ENCODE data around the gene ZNF316. TPM values are rescaled to one million over a fixed set of nuclear protein-coding genes. Genes with fewer than 3 reads are reported as not detected.
"Not testable (repeated sequence)": the region's sequence is repeated elsewhere in the genome, so short reads cannot be mapped to it uniquely, and the experiment has no call there.

The ZNF316 gene
- total RNA-seq, 1 donor = 22.1 TPM

DNA sequence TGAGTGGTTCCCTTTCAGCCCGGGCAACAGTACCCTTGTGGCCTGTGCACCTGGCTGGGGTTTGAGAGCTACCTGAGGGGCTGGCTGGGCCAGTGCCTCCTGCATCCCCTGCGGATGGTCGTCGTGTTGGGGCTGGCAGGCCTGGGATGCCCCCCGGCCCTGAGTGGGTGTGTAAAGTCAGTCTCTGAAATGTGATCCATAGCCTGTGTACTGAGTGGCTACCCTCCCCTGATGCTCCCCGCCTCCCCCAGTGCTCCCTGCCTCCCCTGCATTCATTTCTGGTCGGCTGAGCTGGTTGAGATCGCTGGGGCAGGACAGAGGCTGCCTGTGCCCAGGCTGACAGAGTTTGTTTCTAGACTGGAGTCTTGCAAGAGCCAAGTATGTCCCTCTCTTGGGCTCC, 9.3 kb downstream of the ZNF316 start:
- no peak for DNase-seq (ENCODE audit: low read depth in 2 of 3, low spot score in 2 of 3)

DNA sequence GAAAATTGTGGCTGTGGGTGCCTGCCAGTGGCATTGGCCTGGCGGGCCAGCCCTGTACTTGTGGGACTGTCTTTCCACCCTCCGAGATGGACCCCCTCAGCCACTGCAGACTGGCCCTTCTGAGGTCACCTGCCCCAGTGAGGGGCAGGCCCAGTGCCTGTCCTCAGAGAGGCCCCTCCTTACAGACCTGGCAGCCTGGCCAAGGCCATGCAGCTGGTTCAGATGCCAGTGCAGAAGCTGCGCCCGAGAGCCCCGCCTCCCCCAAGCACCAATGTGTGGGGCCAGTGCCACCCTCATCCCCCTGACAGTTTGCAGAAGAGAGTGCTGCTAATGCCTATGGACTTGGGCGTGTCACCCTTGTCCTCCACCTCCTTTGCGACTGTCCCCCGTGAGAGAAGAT, 10.0 kb downstream of the ZNF316 start:
- DNase-seq (ENCODE audit: low read depth in 2 of 3, low spot score in 2 of 3) = no peak

DNA sequence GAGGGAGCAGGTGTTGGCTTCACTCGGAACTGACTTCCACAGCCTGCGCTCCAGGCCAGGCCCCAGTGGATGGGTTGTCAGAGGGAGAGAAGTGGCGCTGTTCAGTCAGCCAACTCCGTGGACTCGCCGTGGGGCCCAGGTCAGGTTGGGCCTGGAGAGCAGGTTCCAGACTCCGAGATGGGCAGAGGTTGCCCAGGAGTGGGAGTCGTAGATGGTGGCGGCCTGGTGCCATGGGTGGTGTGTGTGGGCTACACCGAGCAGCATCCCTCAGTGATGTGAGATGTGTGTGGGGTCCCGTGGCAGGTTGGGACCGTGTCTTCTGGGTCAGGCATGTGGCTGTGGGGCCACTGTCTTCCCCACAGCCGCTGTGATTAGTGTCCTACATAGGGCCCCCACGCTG, 10.4 kb downstream of the ZNF316 start:
- no peak for DNase-seq (ENCODE audit: low read depth in 2 of 3, low spot score in 2 of 3)

DNA sequence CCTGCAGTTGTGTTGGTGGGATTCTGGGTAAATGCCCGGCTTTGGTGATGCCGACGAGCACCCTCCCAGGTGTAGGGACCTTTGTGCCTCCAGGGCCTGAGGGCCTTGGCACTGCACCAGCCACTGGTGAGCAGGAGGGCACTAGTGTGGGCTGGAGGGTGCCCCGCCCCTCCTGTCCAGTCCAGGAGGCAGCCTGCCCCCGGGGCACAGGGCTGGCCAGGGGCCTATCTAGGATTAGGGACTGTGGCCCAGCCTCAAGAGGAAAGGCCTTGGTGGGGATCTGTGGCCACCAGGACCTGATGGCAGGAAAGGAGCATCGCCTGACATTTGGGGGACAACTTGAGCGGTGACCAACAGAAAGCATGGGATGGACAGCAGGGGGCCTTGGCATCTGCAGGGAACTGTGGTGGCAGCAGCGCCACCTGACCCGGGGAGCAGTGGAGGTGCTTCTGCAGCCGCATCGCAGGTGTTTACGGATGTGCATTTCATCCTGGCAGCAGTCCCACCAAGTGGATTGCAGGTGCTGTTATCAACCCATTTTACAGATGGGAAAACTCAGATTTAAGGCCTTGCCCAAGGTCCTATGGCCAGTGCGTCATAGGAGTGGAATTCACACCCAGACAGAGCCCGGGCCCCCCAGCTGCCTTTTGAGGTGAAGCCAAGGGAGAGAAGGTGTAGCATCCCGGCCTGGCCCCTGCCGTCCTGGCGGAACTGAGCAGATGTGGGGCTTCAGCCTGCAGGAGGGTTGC, 11.1 kb downstream of the ZNF316 start:
- DNase-seq (ENCODE audit: low read depth in 2 of 3, low spot score in 2 of 3) = no peak

DNA sequence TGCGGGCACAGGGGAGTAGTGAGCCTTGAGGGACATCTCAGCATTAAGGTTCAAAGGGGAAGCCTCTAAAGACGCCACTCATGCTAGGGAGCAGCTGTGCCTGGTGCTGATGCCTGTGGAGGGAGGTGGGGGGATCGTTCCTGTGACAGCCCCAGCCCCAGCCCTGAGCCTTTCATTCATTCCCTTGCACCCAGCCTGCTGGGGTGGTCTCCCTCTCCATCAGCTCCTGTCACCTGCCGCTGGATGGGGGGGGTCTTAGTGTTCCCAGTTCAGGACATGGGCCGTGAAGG, 11.6 kb downstream of the ZNF316 start:
- DNase-seq (ENCODE audit: low read depth in 2 of 3, low spot score in 2 of 3) = no peak

DNA sequence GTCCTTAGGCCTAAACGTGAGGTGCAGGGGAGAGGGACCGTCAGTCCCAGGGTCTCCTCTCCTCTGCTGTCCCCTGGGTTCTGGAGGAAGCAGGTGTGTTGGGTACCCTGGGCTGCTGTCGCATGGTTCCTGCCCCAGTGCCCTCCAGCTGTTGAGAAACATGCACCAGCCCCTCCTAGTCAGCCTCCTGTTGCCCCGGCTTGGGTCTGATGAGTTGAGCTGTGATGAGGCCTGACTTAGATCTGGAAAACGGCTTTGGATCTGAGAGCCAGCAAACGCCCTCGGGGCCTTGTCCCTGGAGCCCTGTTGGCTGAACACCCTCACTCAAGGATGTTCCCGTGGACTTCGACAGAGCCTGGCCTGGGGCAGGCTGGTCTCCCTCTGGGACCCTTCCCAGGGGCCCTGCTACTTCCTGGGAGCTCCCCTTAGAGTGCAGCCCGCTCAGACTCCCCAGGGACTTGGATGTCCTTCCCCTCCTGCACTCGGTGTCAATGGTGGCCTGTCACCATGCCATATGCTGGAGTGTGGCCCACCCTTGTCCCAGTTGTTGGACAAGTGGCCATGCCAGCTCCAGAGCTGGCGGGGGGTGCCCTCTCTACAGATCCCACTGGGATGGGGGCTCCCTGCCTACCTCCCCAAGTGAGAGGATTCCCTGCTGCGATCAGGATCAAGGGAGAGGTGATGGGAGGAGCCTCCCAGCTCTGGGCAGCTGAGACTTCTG, 12.3 kb downstream of the ZNF316 start:
- DNase-seq (ENCODE audit: low read depth in 2 of 3, low spot score in 2 of 3) = no peak

DNA sequence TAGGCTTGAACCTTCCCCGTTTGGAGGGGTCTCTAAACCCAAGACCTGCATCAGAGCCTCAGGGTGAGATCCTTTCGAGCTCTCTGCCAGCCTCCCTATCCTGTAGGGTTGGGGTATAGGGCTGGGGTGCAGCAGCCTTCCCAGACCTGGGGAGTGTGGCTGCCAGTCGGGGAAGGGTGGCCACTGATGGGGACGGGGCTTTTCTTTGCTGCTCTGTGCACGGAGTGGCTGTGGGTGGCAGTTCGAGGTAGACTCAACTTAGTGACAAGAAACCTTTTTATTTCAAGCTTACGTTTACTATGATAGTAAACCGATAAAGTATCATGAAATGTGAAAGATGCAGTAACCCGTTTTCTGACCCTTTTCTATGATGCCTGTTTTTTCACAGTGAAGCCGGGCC, 13.0 kb downstream of the ZNF316 start:
- no peak for DNase-seq (ENCODE audit: low read depth in 2 of 3, low spot score in 2 of 3)

DNA sequence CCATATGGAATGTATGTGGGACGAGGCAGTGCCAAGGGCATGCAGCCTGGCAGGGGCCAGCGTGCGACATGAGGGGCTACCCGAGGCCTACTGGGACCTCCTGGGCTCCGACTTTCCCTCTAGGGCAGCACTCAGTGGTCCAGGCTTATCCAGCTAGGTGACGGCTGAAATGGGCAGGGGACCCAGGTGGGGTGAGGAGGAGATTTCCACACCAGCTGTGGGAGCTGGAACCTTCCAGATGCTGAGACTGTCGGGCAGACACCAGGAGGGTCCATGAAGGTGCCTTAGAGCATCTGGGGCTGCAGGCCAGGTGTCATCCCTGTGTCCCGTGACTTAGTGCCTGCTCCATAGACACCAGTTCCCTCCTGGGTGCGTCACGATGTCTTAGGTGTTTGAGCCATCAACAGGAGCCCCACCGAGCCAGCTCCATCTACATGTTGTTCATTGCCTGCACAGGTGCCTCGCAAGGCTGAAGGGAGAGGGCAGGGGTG, 13.4 kb downstream of the ZNF316 start:
- no peak for DNase-seq (ENCODE audit: low read depth in 2 of 3, low spot score in 2 of 3)

DNA sequence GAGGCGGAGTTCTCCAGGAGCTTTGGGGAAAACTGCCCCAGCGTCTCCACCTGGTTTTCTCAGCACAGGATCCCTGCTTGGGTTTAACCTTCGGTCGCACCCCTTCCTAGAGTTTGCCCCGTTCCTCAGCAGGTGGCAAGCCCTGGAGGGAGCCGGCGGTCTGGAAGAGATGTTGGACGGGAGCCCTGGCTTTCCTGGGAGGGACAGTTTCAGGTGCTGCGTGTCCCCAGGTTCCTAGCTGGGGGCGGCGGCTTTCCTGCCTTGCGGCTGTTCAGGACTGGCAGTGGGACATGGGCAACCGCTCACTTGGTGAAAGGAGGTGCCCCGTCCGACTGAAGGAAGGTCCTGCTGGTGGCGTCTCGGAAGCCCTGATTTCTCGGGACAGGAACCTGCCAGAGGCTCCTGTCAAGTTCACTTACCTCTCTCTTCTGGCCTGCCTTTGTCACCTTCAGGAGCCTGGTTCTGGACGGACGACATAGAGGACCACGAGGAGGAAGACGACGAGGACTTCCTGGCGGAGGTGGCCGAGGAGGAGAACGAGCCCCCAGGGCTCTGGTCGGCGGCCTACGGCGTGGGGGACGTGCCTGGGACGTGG, 14.8 kb downstream of the ZNF316 start:
- DNase-seq (ENCODE audit: low read depth in 2 of 3, low spot score in 2 of 3) = no peak

DNA sequence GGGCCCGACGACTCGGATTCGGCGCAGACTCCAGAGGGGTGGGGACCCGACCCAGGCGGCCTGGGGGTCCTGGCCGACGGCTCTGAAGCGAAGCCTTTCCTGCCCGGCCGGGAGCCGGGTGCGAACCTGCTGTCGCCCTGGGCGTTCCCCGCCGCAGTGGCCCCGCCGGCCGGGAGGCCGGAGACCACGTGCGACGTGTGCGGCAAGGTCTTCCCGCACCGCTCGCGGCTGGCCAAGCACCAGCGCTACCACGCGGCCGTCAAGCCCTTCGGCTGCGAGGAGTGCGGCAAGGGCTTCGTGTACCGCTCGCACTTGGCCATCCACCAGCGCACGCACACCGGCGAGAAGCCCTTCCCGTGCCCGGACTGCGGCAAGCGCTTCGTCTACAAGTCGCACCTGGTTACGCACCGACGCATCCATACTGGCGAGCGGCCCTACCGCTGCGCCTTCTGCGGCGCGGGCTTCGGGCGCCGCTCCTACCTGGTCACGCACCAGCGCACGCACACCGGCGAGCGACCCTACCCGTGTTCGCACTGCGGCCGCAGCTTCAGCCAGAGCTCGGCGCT, 15.4 kb downstream of the ZNF316 start:
- DNase-seq (ENCODE audit: low read depth in 2 of 3, low spot score in 2 of 3) = no peak

DNA sequence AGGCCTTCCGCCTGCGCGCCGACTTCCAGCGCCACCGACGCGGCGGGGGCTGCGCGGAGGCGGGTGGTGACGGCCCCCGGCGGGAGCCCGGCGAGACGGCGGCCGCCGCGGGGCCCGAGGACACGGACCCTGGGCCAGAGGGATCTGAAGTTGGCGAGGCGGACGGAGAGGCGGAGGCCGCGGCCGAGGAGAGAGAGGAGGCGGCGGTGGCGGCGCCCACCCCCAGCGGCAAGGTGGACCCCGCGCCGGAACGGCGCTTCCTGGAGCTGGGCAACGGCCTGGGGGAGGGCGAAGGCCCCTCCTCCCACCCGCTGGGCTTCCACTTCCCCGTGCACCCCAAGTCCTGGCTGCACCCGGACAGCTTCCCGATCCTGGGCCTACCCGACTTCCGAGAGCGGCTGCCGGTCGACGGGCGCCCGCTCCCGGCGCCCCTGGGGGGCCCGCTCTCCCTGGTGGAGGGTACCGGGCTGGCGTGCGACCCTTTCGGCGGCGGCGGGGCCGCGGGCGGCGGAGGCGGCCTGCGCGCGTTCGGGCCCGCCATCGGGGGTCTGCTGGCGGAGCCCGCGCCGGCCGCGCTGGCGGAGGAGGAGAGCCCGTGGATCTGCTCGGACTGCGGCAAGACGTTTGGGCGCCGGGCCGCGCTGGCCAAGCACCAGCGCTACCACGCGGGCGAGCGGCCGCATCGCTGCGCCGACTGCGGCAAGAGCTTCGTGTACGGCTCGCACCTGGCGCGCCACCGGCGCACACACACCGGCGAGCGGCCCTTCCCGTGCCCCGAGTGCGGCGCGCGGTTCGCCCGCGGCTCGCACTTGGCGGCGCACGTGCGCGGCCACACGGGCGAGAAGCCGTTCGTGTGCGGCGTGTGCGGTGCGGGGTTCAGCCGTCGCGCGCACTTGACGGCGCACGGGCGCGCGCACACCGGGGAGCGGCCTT, 16.2 kb downstream of the ZNF316 start:
- DNase-seq (ENCODE audit: low read depth in 2 of 3, low spot score in 2 of 3) = no peak

DNA sequence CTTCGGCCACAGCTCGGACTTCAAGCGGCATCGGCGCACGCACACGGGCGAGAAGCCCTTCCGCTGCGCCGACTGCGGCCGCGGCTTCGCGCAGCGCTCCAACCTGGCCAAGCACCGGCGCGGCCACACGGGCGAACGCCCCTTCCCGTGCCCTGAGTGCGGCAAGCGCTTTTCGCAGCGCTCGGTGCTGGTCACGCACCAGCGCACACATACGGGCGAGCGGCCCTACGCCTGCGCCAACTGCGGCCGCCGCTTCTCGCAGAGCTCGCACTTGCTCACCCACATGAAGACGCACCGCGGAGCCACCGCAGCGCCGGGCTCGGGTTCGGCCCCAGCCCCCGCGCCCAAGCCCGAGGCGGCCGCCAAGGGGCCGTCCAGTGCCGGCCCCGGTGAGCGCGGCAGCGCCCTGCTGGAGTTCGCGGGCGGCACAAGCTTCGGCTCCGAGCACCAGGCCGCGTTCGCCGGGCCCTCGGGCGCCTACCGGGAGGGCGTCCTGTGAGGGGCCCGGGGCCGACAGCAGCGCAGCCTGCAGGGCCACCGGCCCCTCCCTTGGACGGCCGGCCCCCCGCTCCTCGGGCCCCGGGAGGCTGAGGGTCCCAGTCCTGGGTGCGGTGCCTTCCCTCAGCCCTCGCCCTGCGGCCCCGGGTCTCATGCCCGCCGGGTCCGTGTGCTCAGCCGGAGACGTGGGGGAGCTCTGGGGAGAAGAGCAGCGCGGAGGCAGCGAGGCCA, 17.2 kb downstream of the ZNF316 start:
- no peak for DNase-seq (ENCODE audit: low read depth in 2 of 3, low spot score in 2 of 3)

DNA sequence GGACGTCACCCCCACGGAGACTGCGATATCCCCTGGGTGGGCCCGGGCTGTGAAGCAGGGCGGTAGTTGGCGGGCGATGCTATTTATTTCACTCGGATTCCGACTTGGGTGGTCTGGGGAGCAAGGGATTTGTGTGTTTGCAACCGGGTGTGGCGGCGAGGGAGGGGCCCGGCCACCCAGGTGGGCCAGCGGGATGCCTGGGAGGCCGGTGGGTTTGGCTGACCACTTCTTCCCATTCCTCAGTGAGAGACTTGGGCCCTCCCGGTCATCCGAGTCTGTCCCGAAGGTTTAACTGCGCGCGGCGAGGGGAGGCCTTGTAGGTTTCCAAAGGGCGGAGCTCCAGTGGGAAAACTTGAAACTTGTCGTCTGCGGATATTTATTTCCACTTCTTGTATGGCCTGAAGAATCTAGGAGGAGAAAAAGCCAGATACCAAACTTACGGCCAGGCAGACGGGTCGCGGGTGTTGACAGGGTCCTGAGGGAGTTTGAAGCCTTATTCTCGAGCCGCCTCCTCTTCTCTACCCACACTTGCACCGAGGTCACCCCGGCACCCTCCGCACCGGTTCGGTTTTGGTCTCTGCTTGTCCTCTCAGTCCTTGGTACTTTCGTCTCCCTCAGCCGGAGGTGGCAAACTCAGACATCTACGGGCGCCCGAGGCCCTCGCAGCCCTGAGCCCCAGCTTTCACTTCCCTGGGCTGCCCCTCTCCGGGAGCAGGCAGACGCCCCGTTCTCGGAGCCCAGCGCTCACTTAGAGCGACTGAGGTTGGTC, 17.9 kb downstream of the ZNF316 start:
- DNase-seq (ENCODE audit: low read depth in 2 of 3, low spot score in 2 of 3) = no peak

DNA sequence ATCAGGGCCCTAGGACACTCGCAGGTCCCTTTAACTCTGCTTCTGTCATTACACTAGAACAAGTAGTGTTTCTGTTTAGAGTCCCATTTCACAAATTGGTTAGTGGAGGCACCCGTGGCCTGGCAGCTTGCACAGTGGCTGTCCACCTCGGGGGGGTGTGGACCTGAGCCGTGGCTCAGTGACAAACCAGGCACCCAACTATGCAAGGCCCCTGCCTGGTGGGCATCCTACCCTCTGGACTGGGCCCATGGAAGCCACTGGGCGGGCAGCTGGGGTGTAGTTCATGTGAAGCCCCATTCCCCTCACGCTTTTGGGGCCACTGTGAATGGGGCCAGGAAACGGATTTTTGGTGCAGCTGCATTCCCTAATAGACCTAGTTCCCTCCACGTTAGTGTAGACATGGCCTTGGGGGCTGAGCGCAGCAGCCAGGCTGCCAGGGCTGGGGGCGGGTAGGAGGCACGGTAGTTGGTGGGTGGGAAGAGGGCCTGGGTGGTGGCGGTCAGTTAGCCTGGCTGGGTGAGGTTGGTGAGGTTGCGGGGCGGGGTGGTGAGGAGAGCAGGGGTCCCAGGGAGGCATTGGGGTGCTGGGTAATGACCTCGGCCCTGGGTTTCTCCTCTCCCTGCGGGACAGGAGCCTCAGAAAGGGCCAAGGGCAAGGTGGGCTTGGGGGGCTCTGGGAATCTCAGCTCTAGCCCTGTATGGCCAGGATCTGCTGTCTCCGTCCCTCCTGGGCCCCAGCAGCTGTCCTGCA, 18.7 kb downstream of the ZNF316 start:
- DNase-seq (ENCODE audit: low read depth in 2 of 3, low spot score in 2 of 3) = no peak

DNA sequence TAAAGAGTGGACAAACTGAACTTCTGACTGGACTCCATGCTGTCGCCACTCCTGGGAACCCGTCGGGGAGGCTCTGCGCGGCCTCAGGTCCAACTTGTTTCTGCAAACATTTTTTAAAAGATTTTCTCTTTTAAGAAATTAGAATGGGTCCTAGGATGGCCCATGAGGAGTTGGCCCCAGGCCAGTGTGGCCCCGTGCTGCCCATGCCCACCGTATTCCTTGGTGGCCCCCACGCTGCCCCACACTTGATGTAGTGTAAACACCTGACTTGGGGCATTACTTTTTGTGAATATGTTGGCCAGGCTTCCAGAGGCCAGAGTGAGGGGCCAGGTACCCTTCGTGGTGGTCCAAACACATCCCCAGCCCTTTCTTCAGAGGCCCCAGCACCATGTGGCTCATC, 19.3 kb downstream of the ZNF316 start:
- no peak for DNase-seq (ENCODE audit: low read depth in 2 of 3, low spot score in 2 of 3)

DNA sequence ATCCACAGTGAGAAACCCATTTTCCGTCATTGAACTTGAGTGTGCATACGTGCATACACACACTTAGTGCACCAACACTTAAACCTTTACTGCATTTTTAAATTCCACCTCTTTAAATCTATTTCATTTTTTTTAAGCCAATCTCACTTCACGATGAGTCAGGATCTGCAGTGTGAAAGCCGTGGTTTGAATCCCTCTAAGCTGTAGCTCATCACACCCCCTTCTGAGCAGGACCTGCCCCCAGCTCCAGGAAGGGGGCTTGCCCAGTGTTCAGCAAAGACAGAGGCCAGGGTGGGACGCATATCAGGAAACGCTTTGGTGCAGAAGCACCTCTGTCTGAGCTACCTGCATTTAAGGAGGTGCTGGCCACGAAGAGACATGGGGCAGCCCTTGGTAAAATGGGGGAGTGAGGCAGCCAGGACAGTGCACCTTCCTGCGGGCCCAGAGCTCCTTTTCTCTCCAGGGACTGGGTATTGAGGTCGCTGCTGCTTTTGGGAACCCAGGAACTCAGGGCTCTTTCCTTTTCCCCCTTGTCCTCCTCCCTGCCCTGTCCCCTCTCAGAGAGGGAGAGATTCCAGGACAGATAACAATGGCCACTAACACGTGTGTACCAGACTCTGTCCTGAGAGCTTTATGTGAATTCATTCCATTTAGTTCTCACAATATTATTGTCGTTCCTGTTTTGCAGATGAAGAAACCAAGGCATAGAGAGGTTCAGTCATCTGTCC, 21.7 kb downstream of the ZNF316 start:
- DNase-seq (ENCODE audit: low read depth in 2 of 3, low spot score in 2 of 3) = peak in 1 of 3 donors; percentile 10

DNA sequence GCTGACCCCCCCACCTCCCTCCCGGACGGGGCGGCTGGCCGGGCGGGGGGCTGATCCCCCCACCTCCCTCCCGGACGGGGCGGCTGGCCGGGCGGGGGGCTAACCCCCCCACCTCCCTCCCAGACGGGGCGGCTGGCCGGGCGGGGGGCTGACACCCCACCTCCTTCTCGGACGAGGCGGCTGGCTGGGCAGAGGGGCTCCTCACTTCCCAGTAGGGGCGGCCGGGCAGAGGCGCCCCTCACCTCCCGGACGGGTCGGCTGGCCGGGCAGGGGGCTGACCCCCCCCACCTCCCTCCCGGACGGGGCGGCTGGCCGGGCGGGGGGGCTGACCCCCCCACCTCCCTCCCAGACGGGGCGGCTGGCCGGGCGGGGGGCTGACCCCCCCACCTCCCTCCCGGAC, 33.7 kb downstream of the ZNF316 start:
- DNase-seq (ENCODE audit: low read depth in 2 of 3, low spot score in 2 of 3) = not testable (repeated sequence)
